Activated CD4-positive, alpha-beta T cell treated with anti-CD3 and anti-CD28 coated beads, Interleukin-2, amount 10 ng/mL, durations not matched to agents 24 days and 14 days (primary cell): Measurements from ENCODE around the gene TMEM120A. TPM values are rescaled to one million over a fixed set of nuclear protein-coding genes. Genes with fewer than 3 reads are reported as not detected.

ENCODE experiments used
- DNase-seq: peaks from one replicate; pipeline ENCODE4 v3.0.0; 2022
- H3K27ac Mint-ChIP-seq: one replicate; pipeline ENCODE4 v1.8.0; 2022; ENCODE audit warnings: mild to moderate bottlenecking, mixed read lengths
- H3K27me3 Mint-ChIP-seq: one replicate; pipeline ENCODE4 v1.8.0; 2022; ENCODE audit warnings: mixed read lengths
- H3K36me3 Mint-ChIP-seq: one replicate; pipeline ENCODE4 v1.8.0; 2022; ENCODE audit warnings: low read depth, mild to moderate bottlenecking, mixed read lengths
- H3K4me1 Mint-ChIP-seq: one replicate; pipeline ENCODE4 v1.8.0; 2021; ENCODE audit warnings: mixed read lengths
- H3K4me3 Mint-ChIP-seq: one replicate; pipeline ENCODE4 v1.8.0; 2022; ENCODE audit warnings: mild to moderate bottlenecking, moderate library complexity, mixed read lengths
- H3K9me3 Mint-ChIP-seq: one replicate; pipeline ENCODE4 v1.8.0; 2021; ENCODE audit warnings: mixed read lengths
- intact Hi-C: fragments of 100-400 bp; cut with micrococcal nuclease; formaldehyde crosslinking; loops from one replicate; pipeline ENCODE4 v1.15.1; 2023
- total RNA-seq: library from RNA; stranded (reverse); gene quantifications from 2 replicates; pipeline ENCODE4 v1.2.3, GENCODE V29; 2022

TMEM120A gene
- total RNA-seq, 1 donor from 2014 or later = 36.1 TPM

- H3K4me3 Mint-ChIP-seq = no peak overlapping the region
Observed at GRCh38 chr7:75989500-75990388, 4.7 kb downstream of the TMEM120A start.

GRCh38 chr7:75988568-75989499 lies 5.6 kb downstream of the TMEM120A start:
- no peaks in the 10 kb centered on the region for H3K9me3 Mint-ChIP-seq
- peaks cover 18% of the 10 kb centered on the region for H3K4me1 Mint-ChIP-seq
- DNase-seq = no peak
- H3K27ac Mint-ChIP-seq = no peak overlapping the region
- no peaks in the 10 kb centered on the region for H3K27me3 Mint-ChIP-seq
- intact Hi-C loops = no loop called here
- H3K36me3 Mint-ChIP-seq = peaks cover 11% of the 10 kb centered on the region
- no peak overlapping the region for H3K4me3 Mint-ChIP-seq

More at GRCh38 chr7:75989500-75990388, 4.7 kb downstream of the TMEM120A start:
- H3K9me3 Mint-ChIP-seq = no peaks in the 10 kb centered on the region
- H3K27ac Mint-ChIP-seq = peak overlapping the region; percentile 4
- peaks cover 11% of the 10 kb centered on the region for H3K36me3 Mint-ChIP-seq
- no peak for DNase-seq
- no peaks in the 10 kb centered on the region for H3K27me3 Mint-ChIP-seq
- H3K4me1 Mint-ChIP-seq = peaks cover 19% of the 10 kb centered on the region
- intact Hi-C loops = loop anchor here (5.0 kb wide), 1 partner anchor 112 kb away; the partner anchor contains the start of gene RHBDD2

- H3K27me3 Mint-ChIP-seq = no peaks in the 10 kb centered on the region
- H3K9me3 Mint-ChIP-seq = no peaks in the 10 kb centered on the region
- no peak for DNase-seq
- intact Hi-C loops = no loop called here
- no peak overlapping the region for H3K4me3 Mint-ChIP-seq
- no peak overlapping the region for H3K27ac Mint-ChIP-seq
- H3K4me1 Mint-ChIP-seq = peaks cover 13% of the 10 kb centered on the region
- H3K36me3 Mint-ChIP-seq = peaks cover 11% of the 10 kb centered on the region
Observed at GRCh38 chr7:75987805-75988567, 6.4 kb downstream of the TMEM120A start.

- H3K27me3 Mint-ChIP-seq = no peaks in the 10 kb centered on the region
- no peak overlapping the region for H3K4me3 Mint-ChIP-seq
- DNase-seq = no peak
- no peaks in the 10 kb centered on the region for H3K9me3 Mint-ChIP-seq
- intact Hi-C loops = no loop called here
- H3K36me3 Mint-ChIP-seq = peaks cover 11% of the 10 kb centered on the region
- peaks cover 12% of the 10 kb centered on the region for H3K4me1 Mint-ChIP-seq
- H3K27ac Mint-ChIP-seq = no peak overlapping the region
Observed at GRCh38 chr7:75987026-75987804, 7.2 kb downstream of the TMEM120A start.

- Mint-ChIP-seq H3K27me3 (no peaks in the 10 kb centered on the region), H3K36me3 (peaks cover 11% of the 10 kb centered on the region), H3K9me3 (no peaks in the 10 kb centered on the region), H3K4me1 (peaks cover 12% of the 10 kb centered on the region), H3K4me3 (no peak overlapping the region), H3K27ac (no peak overlapping the region)
- no peak for DNase-seq
- intact Hi-C loops = no loop called here
Observed at GRCh38 chr7:75986147-75986781, 8.1 kb downstream of the TMEM120A start.

GRCh38 chr7:75985518-75986146 lies 8.8 kb downstream of the TMEM120A start:
- peaks cover 8% of the 10 kb centered on the region for H3K4me1 Mint-ChIP-seq
- no peak overlapping the region for H3K4me3 Mint-ChIP-seq
- DNase-seq = no peak
- H3K9me3 Mint-ChIP-seq = no peaks in the 10 kb centered on the region
- peaks cover 8% of the 10 kb centered on the region for H3K36me3 Mint-ChIP-seq
- intact Hi-C loops = no loop called here
- H3K27ac Mint-ChIP-seq = no peak overlapping the region
- H3K27me3 Mint-ChIP-seq = no peaks in the 10 kb centered on the region

GRCh38 chr7:75985009-75985517 lies 9.3 kb downstream of the TMEM120A start:
- Mint-ChIP-seq H3K4me1 (peaks cover 4% of the 10 kb centered on the region), H3K4me3 (no peak overlapping the region), H3K27ac (no peak overlapping the region), H3K9me3 (no peaks in the 10 kb centered on the region), H3K27me3 (no peaks in the 10 kb centered on the region), H3K36me3 (peaks cover 12% of the 10 kb centered on the region)
- DNase-seq = no peak
- intact Hi-C loops = no loop called here

- Mint-ChIP-seq H3K36me3 (peaks cover 15% of the 10 kb centered on the region), H3K27me3 (no peaks in the 10 kb centered on the region), H3K27ac (no peak overlapping the region), H3K4me1 (no peaks in the 10 kb centered on the region), H3K9me3 (no peaks in the 10 kb centered on the region), H3K4me3 (no peak overlapping the region)
- no peak for DNase-seq
- intact Hi-C loops = no loop called here
Observed at GRCh38 chr7:75984130-75985008, 10.0 kb downstream of the TMEM120A start.

GRCh38 chr7:75983471-75984129 lies 10.8 kb downstream of the TMEM120A start:
- no peak overlapping the region for H3K27ac Mint-ChIP-seq
- intact Hi-C loops = no loop called here
- H3K27me3 Mint-ChIP-seq = no peaks in the 10 kb centered on the region
- H3K36me3 Mint-ChIP-seq = peaks cover 15% of the 10 kb centered on the region
- H3K4me3 Mint-ChIP-seq = no peak overlapping the region
- no peak for DNase-seq
- no peaks in the 10 kb centered on the region for H3K4me1 Mint-ChIP-seq
- no peaks in the 10 kb centered on the region for H3K9me3 Mint-ChIP-seq

- H3K36me3 Mint-ChIP-seq = peaks cover 15% of the 10 kb centered on the region
- H3K9me3 Mint-ChIP-seq = no peaks in the 10 kb centered on the region
- H3K27me3 Mint-ChIP-seq = no peaks in the 10 kb centered on the region
- DNase-seq = no peak
- intact Hi-C loops = no loop called here
- no peak overlapping the region for H3K27ac Mint-ChIP-seq
- H3K4me1 Mint-ChIP-seq = no peaks in the 10 kb centered on the region
- H3K4me3 Mint-ChIP-seq = no peak overlapping the region
Observed at GRCh38 chr7:75982306-75983064, 11.9 kb downstream of the TMEM120A start.
